Measurements from ENCODE around the gene ZC3H18.

The ZC3H18 gene

DNA sequence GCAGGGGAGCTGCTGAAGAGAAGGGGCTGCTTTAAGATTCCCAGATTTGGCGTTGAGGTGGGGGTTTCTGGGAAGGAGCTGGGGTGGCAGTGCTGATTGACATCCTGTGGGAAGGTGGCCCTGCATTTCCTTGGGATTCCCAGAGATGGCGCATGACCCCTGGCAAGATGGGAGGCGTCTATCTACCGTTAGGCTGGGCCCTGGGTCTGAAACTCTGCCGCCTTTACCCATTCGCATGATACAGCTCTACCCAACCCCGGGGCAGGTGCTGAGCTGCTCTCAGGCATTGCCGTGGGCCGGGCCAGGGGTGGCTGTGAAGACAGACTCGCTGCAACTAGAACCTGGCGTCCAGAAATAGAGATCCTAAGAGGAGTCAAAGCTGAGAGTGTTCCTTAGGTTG, 102.6 kb downstream of the ZC3H18 start:
- no peak overlapping the region for H3K4me3 ChIP-seq (ENCODE audit: low read depth, low read length)
- TF ChIP-seq, protein P1, sequence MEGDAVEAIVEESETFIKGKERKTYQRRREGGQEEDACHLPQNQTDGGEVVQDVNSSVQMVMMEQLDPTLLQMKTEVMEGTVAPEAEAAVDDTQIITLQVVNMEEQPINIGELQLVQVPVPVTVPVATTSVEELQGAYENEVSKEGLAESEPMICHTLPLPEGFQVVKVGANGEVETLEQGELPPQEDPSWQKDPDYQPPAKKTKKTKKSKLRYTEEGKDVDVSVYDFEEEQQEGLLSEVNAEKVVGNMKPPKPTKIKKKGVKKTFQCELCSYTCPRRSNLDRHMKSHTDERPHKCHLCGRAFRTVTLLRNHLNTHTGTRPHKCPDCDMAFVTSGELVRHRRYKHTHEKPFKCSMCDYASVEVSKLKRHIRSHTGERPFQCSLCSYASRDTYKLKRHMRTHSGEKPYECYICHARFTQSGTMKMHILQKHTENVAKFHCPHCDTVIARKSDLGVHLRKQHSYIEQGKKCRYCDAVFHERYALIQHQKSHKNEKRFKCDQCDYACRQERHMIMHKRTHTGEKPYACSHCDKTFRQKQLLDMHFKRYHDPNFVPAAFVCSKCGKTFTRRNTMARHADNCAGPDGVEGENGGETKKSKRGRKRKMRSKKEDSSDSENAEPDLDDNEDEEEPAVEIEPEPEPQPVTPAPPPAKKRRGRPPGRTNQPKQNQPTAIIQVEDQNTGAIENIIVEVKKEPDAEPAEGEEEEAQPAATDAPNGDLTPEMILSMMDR (IDR thresholded peaks at IDR 0.05; ENCODE audit: low read depth, low read length): peak; percentile 48
- TF ChIP-seq MYC (IDR thresholded peaks at IDR 0.05; ENCODE audit: low read depth, low read length): no peak
- DNase-seq (ENCODE audit: low read depth): peak; percentile 52

GRCh38 chr16:88673716-88674379, 103.6 kb downstream of the ZC3H18 start:
- TF ChIP-seq MYC (IDR thresholded peaks at IDR 0.05; ENCODE audit: low read depth, low read length) (no peak), MAX (IDR thresholded peaks at IDR 0.05; ENCODE audit: low read depth, low read length) (no peak), POLR2A (IDR thresholded peaks at IDR 0.05; ENCODE audit: extremely low read depth, insufficient read length) (no peak)
- TF ChIP-seq, protein P1 (IDR thresholded peaks at IDR 0.05; ENCODE audit: low read depth, low read length): no peak
- no peak for DNase-seq (ENCODE audit: low read depth)
- no peak overlapping the region for H3K4me3 ChIP-seq (ENCODE audit: low read depth, low read length)

DNA sequence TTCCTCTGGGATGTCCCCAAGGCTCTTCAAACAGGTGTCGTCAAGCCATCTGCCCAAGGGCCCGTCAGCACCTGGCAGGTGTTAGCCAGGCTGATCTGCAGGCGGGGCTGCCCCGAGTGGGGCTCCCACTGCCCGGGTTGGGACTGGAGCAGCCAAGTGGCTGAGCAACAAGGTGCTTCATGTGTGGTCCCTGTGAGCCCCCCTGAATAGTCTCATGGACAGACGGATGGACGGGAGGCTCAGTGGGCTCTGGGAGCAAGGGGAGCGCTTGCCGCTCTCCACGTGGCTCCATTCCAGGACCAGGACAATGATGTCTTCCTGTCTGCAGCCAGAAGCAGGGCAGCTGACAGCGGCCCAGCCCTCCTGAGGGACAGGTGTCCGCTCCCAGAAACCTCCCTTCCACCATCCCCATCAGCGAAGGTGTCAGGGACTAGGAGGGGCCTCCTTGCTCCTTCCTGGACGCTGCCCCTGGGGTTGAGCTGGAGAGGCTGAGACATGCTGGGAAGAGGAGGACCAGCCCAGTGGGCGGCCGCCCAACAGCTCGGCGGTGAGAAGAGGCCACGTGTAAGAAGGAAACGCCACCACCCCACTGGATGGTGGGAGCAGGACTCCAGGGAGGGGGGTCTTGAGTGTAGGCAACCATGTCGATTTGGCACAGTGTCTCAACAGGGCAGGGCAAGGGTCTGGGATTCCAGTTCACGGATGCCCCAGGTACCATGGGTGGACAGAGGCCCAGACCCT, 106.5 kb downstream of the ZC3H18 start:
- no peak overlapping the region for H3K4me3 ChIP-seq (ENCODE audit: low read depth, low read length)
- no peak for DNase-seq (ENCODE audit: low read depth)
- TF ChIP-seq MYC (IDR thresholded peaks at IDR 0.05; ENCODE audit: low read depth, low read length): no peak
- TF ChIP-seq, protein P1 (IDR thresholded peaks at IDR 0.05; ENCODE audit: low read depth, low read length): no peak
- TF ChIP-seq POLR2A (IDR thresholded peaks at IDR 0.05; ENCODE audit: extremely low read depth, insufficient read length): no peak
- TF ChIP-seq MAX (IDR thresholded peaks at IDR 0.05; ENCODE audit: low read depth, low read length): no peak

DNA sequence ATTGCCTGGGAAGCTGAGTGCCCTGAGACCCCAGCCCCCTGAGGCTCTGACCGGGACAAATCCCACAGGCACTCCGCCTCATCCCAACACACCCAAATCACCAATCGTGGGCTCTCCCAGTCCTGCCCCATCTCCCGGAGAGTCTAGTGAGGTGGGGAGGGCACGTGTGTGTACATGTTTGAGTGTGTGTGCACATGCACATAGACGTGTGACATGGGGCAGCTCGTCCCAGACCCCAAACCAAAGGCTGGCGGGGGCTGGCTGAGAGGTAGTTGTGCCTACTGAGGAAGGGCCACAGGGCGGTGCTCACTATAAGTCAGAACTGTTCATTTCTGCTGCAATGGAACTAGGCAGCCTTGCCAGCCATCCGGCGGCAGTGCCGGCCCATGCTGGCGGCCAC, 107.5 kb downstream of the ZC3H18 start:
- TF ChIP-seq POLR2A (IDR thresholded peaks at IDR 0.05; ENCODE audit: extremely low read depth, insufficient read length) (no peak), MYC (IDR thresholded peaks at IDR 0.05; ENCODE audit: low read depth, low read length) (no peak), MAX (IDR thresholded peaks at IDR 0.05; ENCODE audit: low read depth, low read length) (no peak)
- TF ChIP-seq, protein P1 (IDR thresholded peaks at IDR 0.05; ENCODE audit: low read depth, low read length): no peak
- no peak for DNase-seq (ENCODE audit: low read depth)
- H3K4me3 ChIP-seq (ENCODE audit: low read depth, low read length): no peak overlapping the region

DNA sequence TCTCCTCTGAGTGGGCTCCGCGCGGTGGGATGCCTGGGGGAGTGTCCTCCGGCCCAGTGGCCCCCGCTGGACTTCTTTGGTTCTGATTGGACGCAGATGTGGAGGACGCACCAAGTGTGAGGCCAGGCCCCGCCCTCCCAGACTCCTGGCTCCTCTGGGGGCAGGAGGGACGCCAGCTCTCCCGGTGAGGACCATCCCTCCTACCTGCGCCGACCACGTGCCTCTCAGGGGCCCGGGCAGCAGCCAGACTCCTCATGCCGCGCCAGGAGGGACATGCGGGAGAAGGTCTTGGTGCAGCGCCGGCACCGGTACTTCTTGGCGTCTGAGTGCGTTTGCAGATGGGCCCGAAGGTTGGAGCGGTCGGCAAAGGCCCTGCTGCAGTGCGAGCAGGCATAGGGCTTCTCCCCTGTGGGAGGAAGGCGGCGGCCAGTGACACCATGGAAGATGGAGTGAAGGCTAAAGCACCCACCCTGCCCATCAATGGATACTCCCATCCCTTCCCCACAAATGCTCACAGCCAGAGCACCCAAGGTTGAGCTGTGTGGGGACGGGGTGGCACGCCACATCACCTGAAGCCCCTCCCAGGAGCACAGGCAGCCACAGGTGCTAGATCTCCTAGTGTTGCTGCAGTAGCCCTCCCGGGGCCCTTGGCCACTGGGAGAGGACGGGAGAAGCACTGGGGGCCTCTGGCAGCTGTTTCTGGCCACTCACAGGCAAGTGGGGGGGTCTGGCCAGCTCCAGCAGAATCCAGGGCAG, 108.2 kb downstream of the ZC3H18 start:
- no peak overlapping the region for H3K4me3 ChIP-seq (ENCODE audit: low read depth, low read length)
- DNase-seq (ENCODE audit: low read depth): no peak
- TF ChIP-seq POLR2A (IDR thresholded peaks at IDR 0.05; ENCODE audit: extremely low read depth, insufficient read length) (no peak), MAX (IDR thresholded peaks at IDR 0.05; ENCODE audit: low read depth, low read length) (no peak), MYC (IDR thresholded peaks at IDR 0.05; ENCODE audit: low read depth, low read length) (no peak)
- TF ChIP-seq, protein P1 (IDR thresholded peaks at IDR 0.05; ENCODE audit: low read depth, low read length): no peak

All from NB4 (cell line).